Measurements from ENCODE around the gene LENG9. TPM values are rescaled to one million over a fixed set of nuclear protein-coding genes. Genes with fewer than 3 reads are reported as not detected.

Gene LENG9
- total and polyA plus RNA-seq, 2 of the 13 experiments (the other 11 are each of a cell fraction or from before 2014, with no cell fraction given), result 0.75 to 2.9 TPM

GRCh38 chr19:54429176-54429495 lies 34.4 kb downstream of the LENG9 start:
- H3K4me3 ChIP-seq (replicated peaks in 1 of 3; ENCODE audit: insufficient read depth in 1 of 3, low read depth in 2 of 3, low read length in 3 of 3), result no peak overlapping the region
- ATAC-seq, result peak; percentile 7; the same call in 1 of the 3 replicates
- H4K20me1 ChIP-seq (ENCODE audit: insufficient read depth, low read length), result no peaks in the 10 kb centered on the region
- H3K9ac ChIP-seq (ENCODE audit: insufficient read depth, low read depth, low read length), result no peak overlapping the region
- no peak for FAIRE-seq
- intact Hi-C loops (cut with micrococcal nuclease; ENCODE audit: unreplicated experiment) (no loop called here), in situ Hi-C loops (cut with HindIII; ENCODE audit: extremely low pct_ligation_motif_present, low pct_unique_long_range_greater_than_20kb) (no loop called here)
- ChIA-PET CTCF (ENCODE audit: low intra/inter-chr PET ratio, low total read pairs) (no interaction called here), POLR2A (interaction anchor here (1.1 to 3.9 kb wide), 3 partner anchors 9 to 19 kb away, joined by 3 to 41 read pairs (median 7); partner anchors contain the start of gene LENG8)
- no peak overlapping the region for H2AFZ ChIP-seq (ENCODE audit: low read length)
- BruUV-seq (replicated peaks), result no TSS peak
- TF ChIP-seq AGO1 (IDR thresholded peaks at IDR 0.05; ENCODE audit: low read depth, low read length, poor library complexity, severe bottlenecking) (peak; percentile 48), ZNF329 (CRISPR knock-in tag; IDR thresholded peaks at IDR 0.05; ENCODE audit: low read depth) (no peak), CEBPG (CRISPR knock-in tag; IDR thresholded peaks at IDR 0.05) (no peak), POLR2G (IDR thresholded peaks at IDR 0.05; ENCODE audit: low read depth, low read length) (peak; percentile 22; the same call in 1 of the 2 replicates), KDM2A (CRISPR knock-in tag; IDR thresholded peaks at IDR 0.05; ENCODE audit: borderline replicate concordance, low read depth) (peak; percentile 10; the same call in 1 of the 2 replicates)
- no peak overlapping the region for H3K4me2 ChIP-seq (ENCODE audit: low read depth, low read length)
- H3K79me2 ChIP-seq (ENCODE audit: insufficient read depth, low read length), result no peaks in the 10 kb centered on the region
- no peaks in the 10 kb centered on the region for H3K9me3 ChIP-seq (ENCODE audit: low read length)
- no peaks in the 10 kb centered on the region for H3K4me1 ChIP-seq (ENCODE audit: insufficient read depth, low read length)
- H3K27me3 ChIP-seq (ENCODE audit: control insufficient read depth in 1 of 2, insufficient read depth in 2 of 2, low read length in 2 of 2), result no peaks in the 10 kb centered on the region; a peak in 1 of 5 replicates
- no peaks in the 10 kb centered on the region for H3K36me3 ChIP-seq (replicated peaks in 1 of 2; ENCODE audit: control insufficient read depth in 1 of 2, insufficient read depth in 2 of 2, low read length in 2 of 2)
- no peak overlapping the region for H3K27ac ChIP-seq (ENCODE audit: extremely low read length, insufficient read depth, low read length)
- DNase-seq (ENCODE audit: low spot score), result no peak
- 65% methylated on average over 4 of the region's 8 CpGs for WGBS (ENCODE audit: low lambda C conversion rate)

GRCh38 chr19:54428323-54429175 lies 35.0 kb downstream of the LENG9 start:
- POLR2A ChIA-PET, result interaction anchor here (1.3 to 3.9 kb wide), 2 partner anchors 9 to 20 kb away, joined by 7 to 41 read pairs; partner anchors contain the start of gene LENG8
- no peaks in the 10 kb centered on the region for H3K79me2 ChIP-seq (ENCODE audit: insufficient read depth, low read length)
- no peak overlapping the region for H3K27ac ChIP-seq (ENCODE audit: extremely low read length, insufficient read depth, low read length)
- in situ Hi-C loops (cut with HindIII; ENCODE audit: extremely low pct_ligation_motif_present, low pct_unique_long_range_greater_than_20kb), result no loop called here
- ATAC-seq (no peak), FAIRE-seq (no peak), DNase-seq (ENCODE audit: low spot score) (no peak)
- no peaks in the 10 kb centered on the region for H3K4me1 ChIP-seq (ENCODE audit: insufficient read depth, low read length)
- H3K36me3 ChIP-seq (replicated peaks in 1 of 2; ENCODE audit: control insufficient read depth in 1 of 2, insufficient read depth in 2 of 2, low read length in 2 of 2), result no peaks in the 10 kb centered on the region
- CTCF ChIA-PET (ENCODE audit: low intra/inter-chr PET ratio, low total read pairs), result no interaction called here
- no peak overlapping the region for H3K4me3 ChIP-seq (replicated peaks in 1 of 3; ENCODE audit: insufficient read depth in 1 of 3, low read depth in 2 of 3, low read length in 3 of 3)
- 86% methylated on average over 5 of the region's 11 CpGs for WGBS (ENCODE audit: low lambda C conversion rate)
- intact Hi-C loops (cut with micrococcal nuclease; ENCODE audit: unreplicated experiment), result no loop called here
- H3K9me3 ChIP-seq (ENCODE audit: low read length), result no peaks in the 10 kb centered on the region
- H3K4me2 ChIP-seq (ENCODE audit: low read depth, low read length), result no peak overlapping the region
- no peaks in the 10 kb centered on the region for H4K20me1 ChIP-seq (ENCODE audit: insufficient read depth, low read length)
- no TSS peak for BruUV-seq (replicated peaks)
- H3K9ac ChIP-seq (ENCODE audit: insufficient read depth, low read depth, low read length), result no peak overlapping the region
- no peak overlapping the region for H2AFZ ChIP-seq (ENCODE audit: low read length)
- no peaks in the 10 kb centered on the region; a peak in 1 of 5 replicates for H3K27me3 ChIP-seq (ENCODE audit: control insufficient read depth in 1 of 2, insufficient read depth in 2 of 2, low read length in 2 of 2)
- no peak for TF ChIP-seq JUNB (CRISPR knock-in tag; IDR thresholded peaks at IDR 0.05; ENCODE audit: borderline replicate concordance)
- peak; percentile 60 for TF ChIP-seq AGO2 (optimal IDR thresholded peaks at IDR 0.05; ENCODE audit: low read depth, low read length)
- no peak for TF ChIP-seq PTBP1 (IDR thresholded peaks at IDR 0.05; ENCODE audit: low read depth, low read length, poor library complexity, severe bottlenecking)
- TF ChIP-seq ZNF883 (CRISPR knock-in tag; IDR thresholded peaks at IDR 0.05; ENCODE audit: not compliant biosample characterization), result no peak
- no peak for TF ChIP-seq HNF4A (CRISPR knock-in tag; IDR thresholded peaks at IDR 0.05)
- TF ChIP-seq KDM5B (CRISPR knock-in tag; IDR thresholded peaks at IDR 0.05; ENCODE audit: borderline replicate concordance), result no peak
- TF ChIP-seq BHLHE40 (IDR thresholded peaks at IDR 0.05; ENCODE audit: low read length), result no peak
- TF ChIP-seq, protein P1, sequence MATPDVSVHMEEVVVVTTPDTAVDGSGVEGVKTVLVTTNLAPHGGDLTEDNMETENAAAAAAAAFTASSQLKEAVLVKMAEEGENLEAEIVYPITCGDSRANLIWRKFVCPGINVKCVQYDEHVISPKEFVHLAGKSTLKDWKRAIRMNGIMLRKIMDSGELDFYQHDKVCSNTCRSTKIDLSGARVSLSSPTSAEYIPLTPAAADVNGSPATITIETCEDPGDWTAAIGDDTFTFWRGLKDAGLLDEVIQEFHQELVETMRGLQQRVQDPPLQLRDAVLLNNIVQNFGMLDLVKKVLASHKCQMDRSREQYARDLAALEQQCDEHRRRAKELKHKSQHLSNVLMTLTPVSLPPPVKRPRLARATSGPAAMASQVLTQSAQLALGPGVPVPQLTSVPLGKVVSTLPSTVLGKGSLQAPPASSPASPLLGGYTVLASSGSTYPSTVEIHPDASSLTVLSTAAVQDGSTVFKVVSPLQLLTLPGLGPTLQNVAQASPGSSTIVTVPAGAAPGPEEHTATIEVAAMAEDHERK (CRISPR knock-in tag; IDR thresholded peaks at IDR 0.05; ENCODE audit: low read depth), result no peak
- no peak for TF ChIP-seq SYNCRIP (IDR thresholded peaks at IDR 0.05; ENCODE audit: insufficient read depth, low read depth, low read length)
- TF ChIP-seq FOXA1 (IDR thresholded peaks at IDR 0.05), result no peak
- TF ChIP-seq FOXA1 (CRISPR knock-in tag; IDR thresholded peaks at IDR 0.05), result no peak
- TF ChIP-seq KDM2A (CRISPR knock-in tag; IDR thresholded peaks at IDR 0.05; ENCODE audit: borderline replicate concordance, low read depth), result peak; percentile 10; the same call in 1 of the 2 replicates
- no peak for TF ChIP-seq CREB1 (IDR thresholded peaks at IDR 0.05)
- no peak for TF ChIP-seq CREB1 (CRISPR knock-in tag; IDR thresholded peaks at IDR 0.05)

Data from HepG2 (cell line).